WTC11 (cell line): ENCODE results near the gene CREB3L4.

ENCODE experiments used
- ATF3 ChIP-seq: sonication (generic); formaldehyde crosslinking; conservative IDR thresholded peaks from 2 replicates; pipeline ENCODE4 v1.8.1; 2022; ENCODE audit warnings: mild to moderate bottlenecking, missing genetic modification reagents
- CTCF ChIP-seq: fragments of 200-600 bp; IDR thresholded peaks from 2 replicates; pipeline ENCODE4 v1.8.0; 2022; ENCODE audit warnings: antibody characterized with exemption
- ETV6 ChIP-seq: sonication (generic); formaldehyde crosslinking; IDR thresholded peaks from 2 replicates; pipeline ENCODE4 v1.8.1; 2022; ENCODE audit warnings: mild to moderate bottlenecking, missing genetic modification reagents
- GTF2I ChIP-seq: fragments of 250-450 bp; sonication (Bioruptor Pico); conservative IDR thresholded peaks from 2 replicates; pipeline ENCODE4 v1.4.0; 2021; ENCODE audit warnings: mild to moderate bottlenecking
- IRF1 ChIP-seq: sonication (generic); formaldehyde crosslinking; IDR thresholded peaks from 2 replicates; pipeline ENCODE4 v1.8.0; 2023; ENCODE audit warnings: missing genetic modification reagents
- JUN ChIP-seq: sonication (generic); formaldehyde crosslinking; IDR thresholded peaks from 2 replicates; pipeline ENCODE4 v1.8.0; 2023; ENCODE audit warnings: mild to moderate bottlenecking, missing genetic modification reagents
- MLX ChIP-seq: sonication (generic); formaldehyde crosslinking; IDR thresholded peaks from 2 replicates; pipeline ENCODE4 v1.8.1; 2023; ENCODE audit warnings: mild to moderate bottlenecking, missing genetic modification reagents, moderate library complexity
- MYBL2 ChIP-seq: sonication (generic); formaldehyde crosslinking; IDR thresholded peaks from 2 replicates; pipeline ENCODE4 v1.8.1; 2023; ENCODE audit warnings: mild to moderate bottlenecking, moderate library complexity, missing genetic modification reagents
- TP53 ChIP-seq: sonication (generic); formaldehyde crosslinking; IDR thresholded peaks from 2 replicates; pipeline ENCODE4 v1.8.1; 2023; ENCODE audit warnings: mild to moderate bottlenecking, missing genetic modification reagents
- USF1 ChIP-seq: sonication (generic); formaldehyde crosslinking; IDR thresholded peaks from 2 replicates; pipeline ENCODE4 v1.8.0; 2022; ENCODE audit warnings: mild to moderate bottlenecking, missing genetic modification reagents
- ZNF263 ChIP-seq: sonication (generic); formaldehyde crosslinking; IDR thresholded peaks from 2 replicates; pipeline ENCODE4 v1.8.1; 2022; ENCODE audit warnings: low read depth, mild to moderate bottlenecking, moderate library complexity, missing genetic modification reagents
- TF ChIP-seq, protein P1 (sequence below): sonication (generic); formaldehyde crosslinking; conservative IDR thresholded peaks from 2 replicates; pipeline ENCODE4 v1.8.1; 2023; ENCODE audit warnings: mild to moderate bottlenecking, low read depth, missing genetic modification reagents, moderate library complexity
- TF ChIP-seq, protein P2 (sequence below): fragments of 250-450 bp; sonication (Bioruptor Pico); IDR thresholded peaks from 2 replicates; pipeline ENCODE4 v1.9.0; 2021; ENCODE audit warnings: mild to moderate bottlenecking

DNA sequence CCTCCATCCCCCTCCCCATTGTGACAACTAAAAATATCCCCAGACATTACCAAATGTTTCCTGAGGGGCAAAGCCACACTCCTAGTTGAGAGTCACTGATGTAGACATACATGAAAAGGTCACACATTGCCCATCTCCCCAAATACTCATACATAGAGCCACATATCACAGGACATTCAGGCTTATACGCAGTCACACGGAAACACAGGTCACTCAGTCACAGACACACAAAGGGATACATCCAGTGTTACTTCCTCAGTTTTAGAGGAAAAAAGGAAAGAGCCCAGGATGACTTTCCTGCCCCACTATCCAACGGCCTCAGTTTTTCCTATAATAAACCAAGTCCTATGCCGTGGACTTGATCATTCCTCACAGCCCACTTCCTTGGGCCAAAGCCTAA, 6.3 kb upstream of the CREB3L4 start:
- TF ChIP-seq, protein P1, sequence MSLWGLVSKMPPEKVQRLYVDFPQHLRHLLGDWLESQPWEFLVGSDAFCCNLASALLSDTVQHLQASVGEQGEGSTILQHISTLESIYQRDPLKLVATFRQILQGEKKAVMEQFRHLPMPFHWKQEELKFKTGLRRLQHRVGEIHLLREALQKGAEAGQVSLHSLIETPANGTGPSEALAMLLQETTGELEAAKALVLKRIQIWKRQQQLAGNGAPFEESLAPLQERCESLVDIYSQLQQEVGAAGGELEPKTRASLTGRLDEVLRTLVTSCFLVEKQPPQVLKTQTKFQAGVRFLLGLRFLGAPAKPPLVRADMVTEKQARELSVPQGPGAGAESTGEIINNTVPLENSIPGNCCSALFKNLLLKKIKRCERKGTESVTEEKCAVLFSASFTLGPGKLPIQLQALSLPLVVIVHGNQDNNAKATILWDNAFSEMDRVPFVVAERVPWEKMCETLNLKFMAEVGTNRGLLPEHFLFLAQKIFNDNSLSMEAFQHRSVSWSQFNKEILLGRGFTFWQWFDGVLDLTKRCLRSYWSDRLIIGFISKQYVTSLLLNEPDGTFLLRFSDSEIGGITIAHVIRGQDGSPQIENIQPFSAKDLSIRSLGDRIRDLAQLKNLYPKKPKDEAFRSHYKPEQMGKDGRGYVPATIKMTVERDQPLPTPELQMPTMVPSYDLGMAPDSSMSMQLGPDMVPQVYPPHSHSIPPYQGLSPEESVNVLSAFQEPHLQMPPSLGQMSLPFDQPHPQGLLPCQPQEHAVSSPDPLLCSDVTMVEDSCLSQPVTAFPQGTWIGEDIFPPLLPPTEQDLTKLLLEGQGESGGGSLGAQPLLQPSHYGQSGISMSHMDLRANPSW (CRISPR knock-in tag): no peak
- no peak for TF ChIP-seq MYBL2 (CRISPR knock-in tag)
- no peak for TF ChIP-seq CTCF
- no peak for TF ChIP-seq ATF3
- no peak for TF ChIP-seq TP53 (CRISPR knock-in tag)
- no peak for TF ChIP-seq USF1
- no peak for TF ChIP-seq GTF2I
- TF ChIP-seq ETV6: no peak
- TF ChIP-seq IRF1 (CRISPR knock-in tag): no peak
- TF ChIP-seq, protein P2, sequence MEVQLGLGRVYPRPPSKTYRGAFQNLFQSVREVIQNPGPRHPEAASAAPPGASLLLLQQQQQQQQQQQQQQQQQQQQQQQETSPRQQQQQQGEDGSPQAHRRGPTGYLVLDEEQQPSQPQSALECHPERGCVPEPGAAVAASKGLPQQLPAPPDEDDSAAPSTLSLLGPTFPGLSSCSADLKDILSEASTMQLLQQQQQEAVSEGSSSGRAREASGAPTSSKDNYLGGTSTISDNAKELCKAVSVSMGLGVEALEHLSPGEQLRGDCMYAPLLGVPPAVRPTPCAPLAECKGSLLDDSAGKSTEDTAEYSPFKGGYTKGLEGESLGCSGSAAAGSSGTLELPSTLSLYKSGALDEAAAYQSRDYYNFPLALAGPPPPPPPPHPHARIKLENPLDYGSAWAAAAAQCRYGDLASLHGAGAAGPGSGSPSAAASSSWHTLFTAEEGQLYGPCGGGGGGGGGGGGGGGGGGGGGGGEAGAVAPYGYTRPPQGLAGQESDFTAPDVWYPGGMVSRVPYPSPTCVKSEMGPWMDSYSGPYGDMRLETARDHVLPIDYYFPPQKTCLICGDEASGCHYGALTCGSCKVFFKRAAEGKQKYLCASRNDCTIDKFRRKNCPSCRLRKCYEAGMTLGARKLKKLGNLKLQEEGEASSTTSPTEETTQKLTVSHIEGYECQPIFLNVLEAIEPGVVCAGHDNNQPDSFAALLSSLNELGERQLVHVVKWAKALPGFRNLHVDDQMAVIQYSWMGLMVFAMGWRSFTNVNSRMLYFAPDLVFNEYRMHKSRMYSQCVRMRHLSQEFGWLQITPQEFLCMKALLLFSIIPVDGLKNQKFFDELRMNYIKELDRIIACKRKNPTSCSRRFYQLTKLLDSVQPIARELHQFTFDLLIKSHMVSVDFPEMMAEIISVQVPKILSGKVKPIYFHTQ (CRISPR knock-in tag): no peak
- TF ChIP-seq JUN (CRISPR knock-in tag): no peak
- no peak for TF ChIP-seq MLX (CRISPR knock-in tag)
- TF ChIP-seq ZNF263: no peak
